Measurements from ENCODE around the gene USP22. TPM values are rescaled to one million over a fixed set of nuclear protein-coding genes. Genes with fewer than 3 reads are reported as not detected.

Gene USP22
- total and polyA plus RNA-seq, 2 of the 13 experiments (the other 11 are each of a cell fraction or from before 2014, with no cell fraction given): 98.0 to 130 TPM

- H3K4me3 ChIP-seq (replicated peaks in 1 of 3; ENCODE audit: insufficient read depth in 1 of 3, low read depth in 2 of 3, low read length in 3 of 3): no peak overlapping the region
- DNase-seq (ENCODE audit: low spot score) (no peak), ATAC-seq (no peak), FAIRE-seq (no peak)
- H3K4me1 ChIP-seq (ENCODE audit: insufficient read depth, low read length): no peaks in the 10 kb centered on the region
- no peak overlapping the region for H3K9ac ChIP-seq (ENCODE audit: insufficient read depth, low read depth, low read length)
- intact Hi-C loops (cut with micrococcal nuclease; ENCODE audit: unreplicated experiment) (no loop called here), in situ Hi-C loops (cut with HindIII; ENCODE audit: extremely low pct_ligation_motif_present, low pct_unique_long_range_greater_than_20kb) (no loop called here)
- no TSS peak for BruUV-seq (replicated peaks)
- no peak for TF ChIP-seq AKNA (CRISPR knock-in tag; IDR thresholded peaks at IDR 0.05; ENCODE audit: borderline replicate concordance)
- no peak for TF ChIP-seq ZBTB7B (CRISPR knock-in tag; IDR thresholded peaks at IDR 0.05)
- no peak for TF ChIP-seq CAMTA2 (CRISPR knock-in tag; IDR thresholded peaks at IDR 0.05; ENCODE audit: borderline replicate concordance)
- TF ChIP-seq MBNL3 (CRISPR knock-in tag; conservative IDR thresholded peaks at IDR 0.05): no peak
- no peak for TF ChIP-seq ZNF879 (CRISPR knock-in tag; IDR thresholded peaks at IDR 0.05)
- TF ChIP-seq ZNF709 (CRISPR knock-in tag; IDR thresholded peaks at IDR 0.05): no peak
- no peak for TF ChIP-seq BRCA1 (CRISPR knock-in tag; IDR thresholded peaks at IDR 0.05)
- no peaks in the 10 kb centered on the region for H3K9me3 ChIP-seq (ENCODE audit: low read length)
- H2AFZ ChIP-seq (ENCODE audit: low read length): no peak overlapping the region
- H3K27ac ChIP-seq (ENCODE audit: extremely low read length, insufficient read depth, low read length): no peak overlapping the region
- WGBS (ENCODE audit: low lambda C conversion rate): 33% methylated on average over 1 of the region's 2 CpGs
- CTCF ChIA-PET (ENCODE audit: low intra/inter-chr PET ratio, low total read pairs): no interaction called here
- no peak overlapping the region for H3K4me2 ChIP-seq (ENCODE audit: low read depth, low read length)
- peaks cover 0 to 15% of the 10 kb centered on the region in 2 experiments; a peak in 2 of 5 replicates for H3K36me3 ChIP-seq (replicated peaks in 1 of 2; ENCODE audit: control insufficient read depth in 1 of 2, insufficient read depth in 2 of 2, low read length in 2 of 2)
- H3K27me3 ChIP-seq (ENCODE audit: control insufficient read depth in 1 of 2, insufficient read depth in 2 of 2, low read length in 2 of 2): no peaks in the 10 kb centered on the region
- H4K20me1 ChIP-seq (ENCODE audit: insufficient read depth, low read length): no peaks in the 10 kb centered on the region; the same call in 1 of the 2 replicates
- H3K79me2 ChIP-seq (ENCODE audit: insufficient read depth, low read length): no peaks in the 10 kb centered on the region
- POLR2A ChIA-PET: no interaction called here
These were observed 75.9 kb downstream of the USP22 start for GRCh38 chr17:20966870-20967269.
